ENCODE data around the gene ST7.

The ST7 gene

GRCh38 chr7:117069379-117069778 lies 116.1 kb downstream of the ST7 start:
- peak in 1 of 2 experiments; percentile 28 for DNase-seq

- DNase-seq = no peak
These were observed 118.2 kb downstream of the ST7 start for GRCh38 chr7:117071551-117071950.

GRCh38 chr7:117072620-117073118 lies 119.4 kb downstream of the ST7 start:
- peak; percentile 64 to 72 for DNase-seq

- no peak for DNase-seq
These were observed 121.1 kb downstream of the ST7 start for GRCh38 chr7:117074378-117074777.

GRCh38 chr7:117075934-117076333 lies 122.6 kb downstream of the ST7 start:
- DNase-seq = no peak

GRCh38 chr7:117076426-117076943 lies 123.2 kb downstream of the ST7 start:
- peak in 1 of 2 experiments; percentile 14 for DNase-seq

- DNase-seq = no peak
These were observed 124.4 kb downstream of the ST7 start for GRCh38 chr7:117077658-117078057.

- no peak for DNase-seq
These were observed 129.3 kb downstream of the ST7 start for GRCh38 chr7:117082647-117083046.

GRCh38 chr7:117083648-117084047 lies 130.3 kb downstream of the ST7 start:
- DNase-seq = peak in 1 of 2 experiments; percentile 2

GRCh38 chr7:117084286-117084685 lies 131.0 kb downstream of the ST7 start:
- no peak for DNase-seq

GRCh38 chr7:117085275-117085674 lies 132.0 kb downstream of the ST7 start:
- no peak for DNase-seq

GRCh38 chr7:117085769-117086463 lies 132.6 kb downstream of the ST7 start:
- DNase-seq = no peak

GRCh38 chr7:117086788-117087187 lies 133.5 kb downstream of the ST7 start:
- DNase-seq = no peak

- no peak for DNase-seq
These were observed 134.5 kb downstream of the ST7 start for GRCh38 chr7:117087639-117088396.

- DNase-seq = no peak
These were observed 135.4 kb downstream of the ST7 start for GRCh38 chr7:117088623-117089194.

GRCh38 chr7:117090791-117091190 lies 137.5 kb downstream of the ST7 start:
- no peak for DNase-seq

- no peak for DNase-seq
These were observed 138.4 kb downstream of the ST7 start for GRCh38 chr7:117091721-117092120.

GRCh38 chr7:117092785-117093184 lies 139.5 kb downstream of the ST7 start:
- DNase-seq = no peak

- DNase-seq = no peak
These were observed 141.2 kb downstream of the ST7 start for GRCh38 chr7:117094457-117094856.

- no peak for DNase-seq
These were observed 141.8 kb downstream of the ST7 start for GRCh38 chr7:117095055-117095454.

- no peak for DNase-seq
These were observed 143.0 kb downstream of the ST7 start for GRCh38 chr7:117096330-117096729.

GRCh38 chr7:117096942-117097341 lies 143.6 kb downstream of the ST7 start:
- no peak for DNase-seq

GRCh38 chr7:117097860-117098259 lies 144.6 kb downstream of the ST7 start:
- DNase-seq = no peak

GRCh38 chr7:117098457-117098856 lies 145.2 kb downstream of the ST7 start:
- DNase-seq = no peak

Data from SHP77 (cell line).